HG03066 (cell line): ENCODE data around the gene RSRP1.

Experiments
- ATAC-seq: cut with Tn5 transposase; IDR thresholded peaks from one replicate; pipeline ENCODE4 v1.9.1; 2021; ENCODE audit warnings: low read depth; ENCODE audit not compliant: unreplicated experiment

RSRP1 gene

GRCh38 chr1:25220666-25221065 lies 26.6 kb downstream of the RSRP1 start:
- ATAC-seq: no peak

GRCh38 chr1:25219661-25220251 lies 27.5 kb downstream of the RSRP1 start:
- no peak for ATAC-seq

- no peak for ATAC-seq
These were observed 29.5 kb downstream of the RSRP1 start for GRCh38 chr1:25217598-25218232.

GRCh38 chr1:25217015-25217414 lies 30.2 kb downstream of the RSRP1 start:
- no peak for ATAC-seq

- ATAC-seq: no peak
These were observed 31.1 kb downstream of the RSRP1 start for GRCh38 chr1:25216123-25216522.

- ATAC-seq: no peak
These were observed 34.5 kb downstream of the RSRP1 start for GRCh38 chr1:25212725-25213124.

- ATAC-seq: no peak
These were observed 36.5 kb downstream of the RSRP1 start for GRCh38 chr1:25210728-25211127.

GRCh38 chr1:25209516-25209915 lies 37.7 kb downstream of the RSRP1 start:
- ATAC-seq: no peak

GRCh38 chr1:25208561-25209222 lies 38.6 kb downstream of the RSRP1 start:
- no peak for ATAC-seq

GRCh38 chr1:25208092-25208491 lies 39.2 kb downstream of the RSRP1 start:
- ATAC-seq: no peak

GRCh38 chr1:25206201-25206600 lies 41.1 kb downstream of the RSRP1 start:
- no peak for ATAC-seq

GRCh38 chr1:25205786-25206185 lies 41.5 kb downstream of the RSRP1 start:
- no peak for ATAC-seq

- ATAC-seq: no peak
These were observed 42.3 kb downstream of the RSRP1 start for GRCh38 chr1:25204797-25205480.

GRCh38 chr1:25201006-25201405 lies 46.2 kb downstream of the RSRP1 start:
- ATAC-seq: no peak

GRCh38 chr1:25199819-25200620 lies 47.2 kb downstream of the RSRP1 start:
- no peak for ATAC-seq

GRCh38 chr1:25198663-25199252 lies 48.5 kb downstream of the RSRP1 start:
- no peak for ATAC-seq

GRCh38 chr1:25197982-25198662 lies 49.1 kb downstream of the RSRP1 start:
- ATAC-seq: no peak

- ATAC-seq: no peak
These were observed 49.8 kb downstream of the RSRP1 start for GRCh38 chr1:25197235-25197975.

- ATAC-seq: no peak
These were observed 50.4 kb downstream of the RSRP1 start for GRCh38 chr1:25196830-25197229.
